ENCODE data around the gene KIAA1958.
A peak's percentile ranks its signal among the peaks of the same experiment; 100 is the strongest.

Gene KIAA1958

GRCh38 chr9:112605963-112606699, 119.5 kb downstream of the KIAA1958 start:
- DNase-seq: no peak

DNA sequence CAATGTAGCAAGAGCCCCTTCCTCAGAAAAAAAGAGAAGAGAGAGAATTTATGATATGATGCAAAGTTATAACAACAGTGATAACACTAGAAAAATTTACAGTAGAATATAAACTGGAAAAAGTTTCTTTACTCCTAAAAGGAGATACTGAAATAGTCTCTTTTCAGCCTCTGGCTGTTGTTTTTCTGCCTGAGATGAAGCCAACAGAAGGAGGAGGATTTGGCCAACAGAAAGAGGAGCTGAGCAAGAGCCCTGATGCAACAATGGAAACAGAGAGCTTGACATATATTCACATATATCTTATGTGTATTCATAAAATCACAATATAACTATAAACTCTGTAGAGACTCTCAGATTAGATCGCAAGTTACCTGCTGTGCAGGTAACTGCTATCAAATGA, 122.2 kb downstream of the KIAA1958 start:
- DNase-seq: no peak

DNA sequence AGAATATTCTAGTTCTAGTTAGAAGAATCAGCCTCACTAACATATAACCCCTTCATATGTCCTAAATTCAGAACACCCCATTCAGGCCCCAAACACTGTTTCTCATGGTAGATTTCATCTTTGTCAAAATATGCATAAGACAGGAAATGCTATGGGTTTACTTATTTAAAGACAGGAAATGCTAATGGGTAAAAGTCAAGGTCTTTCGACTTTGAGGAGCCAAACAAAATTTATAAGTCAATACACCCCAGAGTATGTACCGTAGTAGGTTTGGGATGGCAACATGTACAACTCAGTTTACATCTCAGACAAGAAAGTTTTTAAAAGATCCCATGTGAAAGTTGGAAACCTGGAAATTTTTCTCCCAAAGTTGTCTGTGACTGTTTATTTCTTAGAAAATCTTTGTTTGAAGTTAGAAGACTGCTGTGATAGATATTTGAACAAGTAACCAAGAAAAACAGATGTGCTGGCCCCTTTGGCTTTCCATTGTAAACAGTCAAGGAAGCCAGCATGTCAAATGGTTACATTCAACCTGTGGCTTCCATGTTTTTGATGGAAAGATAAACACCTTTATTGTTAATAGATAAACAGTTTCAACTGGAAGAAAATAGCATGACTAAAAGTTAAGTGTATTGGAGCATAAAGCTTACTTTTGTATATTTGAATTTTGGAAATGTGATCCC, 129.1 kb downstream of the KIAA1958 start:
- no peak for DNase-seq

- DNase-seq: no peak
Observed at GRCh38 chr9:112617371-112617770, 130.7 kb downstream of the KIAA1958 start.

- DNase-seq: no peak
Observed at GRCh38 chr9:112618385-112619009, 131.9 kb downstream of the KIAA1958 start.

DNA sequence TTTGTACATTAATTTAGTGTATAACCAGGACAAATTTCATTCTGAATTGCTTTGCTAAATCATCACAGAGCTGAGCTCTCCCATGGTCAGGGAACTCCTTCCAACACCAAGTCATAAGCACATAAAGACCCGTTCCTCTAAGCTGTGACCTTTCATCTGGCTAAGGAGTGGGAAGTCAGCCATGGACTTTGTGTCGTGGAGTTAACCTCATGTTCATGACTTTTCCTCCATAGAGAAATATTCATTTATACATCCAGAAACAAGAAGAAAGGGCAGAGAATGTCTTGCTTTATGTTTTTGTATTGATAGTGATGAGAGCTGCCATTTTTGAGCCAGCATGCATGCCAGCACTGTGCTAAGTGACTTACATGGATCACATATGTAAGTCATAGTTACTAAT, 133.8 kb downstream of the KIAA1958 start:
- peak; percentile 22 to 66 for DNase-seq

- DNase-seq: peak; percentile 43 to 48
Observed at GRCh38 chr9:112621018-112621655, 134.5 kb downstream of the KIAA1958 start.

DNA sequence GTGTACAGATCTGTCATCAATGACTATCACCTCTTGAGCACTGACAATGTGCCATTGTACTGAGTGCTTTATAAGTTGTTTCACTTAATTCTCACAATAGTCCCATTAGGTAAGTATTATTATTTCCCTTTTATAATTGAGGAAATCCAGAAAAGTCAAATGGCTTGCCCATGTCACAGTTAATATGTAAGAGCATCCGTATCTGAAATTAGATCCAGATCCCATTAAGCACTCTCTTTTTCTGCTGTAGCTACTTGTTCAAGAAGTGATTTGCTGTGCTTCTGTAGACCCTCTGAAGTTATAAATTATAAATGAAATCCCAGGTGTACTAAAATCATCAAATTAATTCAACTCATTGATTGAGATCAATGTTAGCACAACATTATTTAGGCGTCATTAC, 136.6 kb downstream of the KIAA1958 start:
- no peak for DNase-seq

DNA sequence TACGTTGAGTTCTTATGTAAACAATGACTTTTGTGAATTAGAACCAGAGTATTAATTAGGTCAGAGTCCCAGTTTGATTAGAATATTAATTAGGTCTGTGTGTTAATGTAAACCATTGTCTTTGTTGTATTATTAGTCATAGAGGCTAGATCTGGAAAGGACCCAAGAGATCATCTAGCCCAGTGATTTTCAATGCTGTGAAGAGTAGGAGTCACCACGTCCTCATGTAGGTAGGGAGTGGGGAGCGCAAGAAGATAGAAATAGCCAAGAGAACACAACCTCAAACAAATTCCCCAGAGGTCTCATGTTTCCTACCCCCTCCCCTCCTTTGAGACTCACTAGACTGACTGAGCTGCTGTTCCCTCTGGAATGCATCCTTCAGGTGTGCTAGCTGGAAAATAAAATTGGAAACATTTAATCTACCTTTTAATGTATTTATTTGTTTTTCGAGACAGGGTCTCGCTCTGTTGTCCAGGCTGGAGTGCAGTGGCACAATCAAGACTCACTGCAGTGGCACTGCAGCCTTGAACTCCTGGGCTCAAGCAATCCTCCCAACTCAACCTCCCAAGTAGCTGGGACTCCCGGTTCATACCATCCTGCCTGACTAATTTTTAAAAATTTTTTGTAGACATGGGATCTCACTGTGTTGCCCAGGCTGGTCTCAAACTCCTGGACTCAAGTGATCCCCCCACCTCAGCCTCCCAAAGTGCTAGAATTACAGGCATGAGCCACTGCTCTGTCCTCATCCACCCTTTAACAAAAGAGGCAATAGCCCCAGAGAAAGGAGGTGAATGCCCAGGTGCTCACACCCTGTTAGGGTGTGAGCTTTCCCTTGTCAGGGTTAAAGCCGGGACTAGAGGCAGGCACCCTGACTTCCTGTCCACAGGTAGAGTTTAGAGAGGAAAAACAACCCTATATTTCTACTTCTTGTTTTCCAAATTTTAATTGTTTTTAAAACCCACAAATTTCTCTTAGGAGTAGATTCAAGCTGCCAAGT, 138.4 kb downstream of the KIAA1958 start:
- DNase-seq: no peak

GRCh38 chr9:112629671-112630485, 143.3 kb downstream of the KIAA1958 start:
- DNase-seq: peak; percentile 42 to 69

DNA sequence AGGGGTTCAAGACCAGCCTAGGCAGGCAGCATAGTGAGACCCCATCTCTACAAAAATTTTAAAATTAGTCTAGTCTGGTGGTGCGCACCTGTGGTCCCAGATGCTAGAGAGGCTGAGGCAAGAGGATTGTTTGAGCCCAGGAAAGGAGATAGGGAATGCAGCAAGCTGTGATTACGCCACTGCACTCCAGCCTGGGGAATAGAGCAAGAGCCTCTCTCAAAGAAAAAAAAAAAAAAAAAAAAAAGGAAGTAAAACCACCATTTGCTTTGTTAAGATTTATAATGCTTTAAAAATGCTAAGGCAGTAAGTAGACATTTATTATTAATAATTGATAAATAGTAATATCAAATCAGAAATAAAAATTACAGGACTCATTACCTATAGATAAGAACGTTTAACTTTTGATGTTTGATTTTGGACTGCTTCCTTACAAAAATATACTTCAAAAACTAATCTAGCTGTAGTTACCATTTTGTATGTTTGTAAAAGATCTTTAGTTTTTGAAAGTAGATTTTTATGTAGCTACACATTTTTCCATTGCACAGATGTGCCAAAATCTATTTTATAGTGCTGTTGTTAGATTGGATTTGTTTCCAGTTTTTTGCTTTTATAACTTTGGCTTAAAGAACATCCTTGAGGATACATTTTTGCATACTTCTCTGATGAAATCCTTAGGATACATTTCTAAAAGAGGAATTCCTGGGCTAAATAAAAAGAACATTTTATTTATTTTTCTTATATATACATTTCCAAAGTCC, 144.9 kb downstream of the KIAA1958 start:
- peak; percentile 37 to 58 for DNase-seq

- DNase-seq: no peak
Observed at GRCh38 chr9:112640311-112640710, 153.7 kb downstream of the KIAA1958 start.

DNA sequence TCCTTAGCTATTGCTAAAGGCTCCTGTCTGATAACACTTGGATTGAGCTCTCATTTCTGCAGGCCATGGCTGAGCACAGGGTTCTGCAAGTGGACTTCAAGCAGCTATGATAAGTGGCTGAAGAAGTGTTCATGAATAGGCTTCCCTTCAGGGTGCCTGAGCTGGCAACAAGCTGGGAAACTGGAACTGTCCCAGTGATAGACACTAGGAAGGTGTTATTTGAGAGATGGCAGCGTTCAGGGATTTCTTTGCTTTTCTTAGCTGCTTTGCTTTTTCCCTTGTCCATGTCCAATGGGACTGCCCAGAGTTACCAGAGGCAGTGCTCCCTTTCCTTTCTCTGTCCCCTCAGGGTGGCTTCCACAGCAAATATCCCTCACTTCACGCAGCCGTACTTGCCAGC, 155.5 kb downstream of the KIAA1958 start:
- no peak for DNase-seq

DNA sequence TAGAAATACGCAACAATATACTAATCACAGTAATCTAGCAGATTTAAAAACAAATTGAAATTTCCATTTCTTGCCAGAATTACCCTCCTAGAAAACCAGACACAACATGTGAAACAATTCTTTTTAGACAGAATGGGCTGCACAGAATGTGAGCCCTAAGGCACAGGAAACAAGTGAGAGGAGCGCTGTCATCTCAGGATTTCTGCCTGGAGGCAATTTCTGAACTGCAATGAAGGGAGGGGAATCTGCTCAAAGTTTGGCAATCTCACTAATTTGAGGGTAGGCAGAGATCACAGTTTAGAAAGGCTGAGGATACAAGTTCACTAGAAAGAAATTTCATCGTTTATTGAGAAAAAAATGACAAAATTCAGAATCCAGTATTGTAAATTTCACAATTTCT, 161.0 kb downstream of the KIAA1958 start:
- DNase-seq: no peak

DNA sequence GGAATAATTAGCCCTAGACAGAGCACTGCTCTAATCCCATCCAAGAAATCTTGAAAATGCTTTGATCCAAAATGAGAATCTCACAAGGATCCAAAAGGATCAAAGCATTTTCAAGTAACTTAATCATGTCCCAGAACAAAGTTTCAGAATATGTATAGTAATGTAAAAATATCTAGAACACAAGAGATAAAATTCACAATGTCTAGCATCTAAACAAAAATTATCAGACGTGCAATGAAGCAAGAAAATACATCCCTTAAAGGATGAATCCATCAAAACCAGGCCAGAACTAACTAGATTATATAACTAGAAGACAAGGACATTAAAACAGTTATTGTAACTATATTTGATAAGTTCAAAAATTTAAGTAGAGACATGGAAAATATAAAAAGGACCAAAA, 162.0 kb downstream of the KIAA1958 start:
- DNase-seq: no peak

- DNase-seq: no peak
Observed at GRCh38 chr9:112654282-112654681, 167.7 kb downstream of the KIAA1958 start.

GRCh38 chr9:112655668-112656067, 169.0 kb downstream of the KIAA1958 start:
- DNase-seq: no peak

DNA sequence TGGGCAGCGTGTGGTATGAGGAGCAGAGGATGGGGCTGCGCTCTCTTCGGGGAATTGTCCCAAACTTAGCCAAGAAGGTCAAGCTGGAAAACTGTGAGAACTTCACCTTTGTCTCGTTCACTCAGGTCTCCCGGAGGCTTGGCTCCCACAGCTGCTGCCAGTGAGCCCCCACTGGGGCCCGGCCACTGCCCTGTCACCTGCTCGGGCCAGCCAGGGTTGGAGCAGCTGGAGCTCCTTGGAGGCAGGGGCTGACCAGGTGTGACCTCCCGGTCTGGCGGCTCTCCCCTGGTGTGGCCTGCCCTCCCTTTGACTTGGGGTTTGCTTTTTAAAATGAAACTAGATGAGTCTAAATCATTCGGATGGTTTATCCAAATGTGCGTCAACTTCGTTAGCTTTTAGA, 173.3 kb downstream of the KIAA1958 start:
- DNase-seq: no peak

DNA sequence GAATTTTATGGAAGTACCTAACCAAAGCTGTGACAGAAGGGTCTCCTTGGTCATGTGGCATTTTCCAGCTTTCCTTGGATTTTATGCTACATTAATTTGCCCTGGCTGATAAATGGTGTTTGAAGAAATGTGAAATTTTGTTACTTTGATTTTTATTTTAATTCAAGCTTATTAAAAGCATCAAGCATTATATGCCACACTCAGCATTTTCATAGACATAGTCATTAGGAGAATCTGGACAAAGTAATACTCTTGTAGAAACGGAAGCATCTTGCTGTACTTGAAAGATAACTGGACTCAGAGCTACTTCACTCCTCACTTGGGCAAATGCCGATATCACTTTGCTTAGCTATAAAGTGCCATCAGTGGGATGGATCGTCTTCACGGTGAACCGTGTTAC, 177.1 kb downstream of the KIAA1958 start:
- no peak for DNase-seq

DNA sequence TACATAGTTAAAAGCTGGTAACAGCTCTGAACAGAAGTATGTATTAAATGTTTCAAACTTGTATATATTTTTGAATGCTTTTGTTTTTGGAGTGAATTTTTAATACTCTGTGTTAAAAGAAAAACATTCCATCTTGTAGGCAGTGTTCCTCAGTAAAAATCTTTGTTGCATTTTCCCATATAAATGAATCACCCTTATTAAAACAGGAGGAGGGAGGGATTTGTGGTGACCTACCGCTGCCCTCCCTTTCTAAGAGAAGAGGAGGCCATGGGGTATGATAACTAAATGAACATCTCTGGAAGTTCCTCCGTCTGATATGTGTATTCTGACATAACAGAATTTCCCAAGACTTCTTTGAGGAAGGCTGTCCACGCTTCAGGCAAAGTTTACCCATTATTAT, 177.9 kb downstream of the KIAA1958 start:
- DNase-seq: no peak

- peak; percentile 4 to 9 for DNase-seq
Observed at GRCh38 chr9:112665347-112665746, 178.7 kb downstream of the KIAA1958 start.

All from inflammatory macrophage treated with lipopolysaccharide for 1 hour (primary cell).